Effector memory CD8-positive, alpha-beta T cell (primary cell): ENCODE measurements around the gene EYS.

Experiments
- ATAC-seq: fragments of 150-1000 bp; cut with Tn5 transposase; replicated peaks from 2 replicates; pipeline ENCODE4 v1.10.0; 2021; ENCODE audit warnings: mild to moderate bottlenecking, moderate library complexity
- DNase-seq, 3 experiments: peaks; one replicate each; pipeline ENCODE4 v3.0.0; 2021
- H3K27ac Mint-ChIP-seq, 2 donors: one replicate each; pipeline ENCODE4 v1.8.0; 2022; ENCODE audit warnings: mild to moderate bottlenecking in 2 of 2, mixed read lengths in 2 of 2, moderate library complexity in 2 of 2
- H3K27me3 Mint-ChIP-seq, 2 donors: one replicate each; pipeline ENCODE4 v1.8.0; 2022; ENCODE audit warnings: mixed read lengths in 2 of 2
- H3K36me3 Mint-ChIP-seq: one replicate; pipeline ENCODE4 v1.8.0; 2022; ENCODE audit warnings: mild to moderate bottlenecking, moderate library complexity, mixed read lengths; ENCODE audit not compliant: insufficient read depth
- H3K4me1 Mint-ChIP-seq, 2 donors: one replicate each; pipeline ENCODE4 v1.8.0; 2022; ENCODE audit warnings: low read depth in 2 of 2, mixed read lengths in 2 of 2
- H3K4me3 Mint-ChIP-seq, 2 donors: one replicate each; pipeline ENCODE4 v1.8.0; 2022; ENCODE audit warnings: mild to moderate bottlenecking in 2 of 2, mixed read lengths in 2 of 2, moderate library complexity in 2 of 2
- H3K9me3 Mint-ChIP-seq, 2 donors: one replicate each; pipeline ENCODE4 v1.8.0; 2022; ENCODE audit warnings: mixed read lengths in 2 of 2

The EYS gene

DNA sequence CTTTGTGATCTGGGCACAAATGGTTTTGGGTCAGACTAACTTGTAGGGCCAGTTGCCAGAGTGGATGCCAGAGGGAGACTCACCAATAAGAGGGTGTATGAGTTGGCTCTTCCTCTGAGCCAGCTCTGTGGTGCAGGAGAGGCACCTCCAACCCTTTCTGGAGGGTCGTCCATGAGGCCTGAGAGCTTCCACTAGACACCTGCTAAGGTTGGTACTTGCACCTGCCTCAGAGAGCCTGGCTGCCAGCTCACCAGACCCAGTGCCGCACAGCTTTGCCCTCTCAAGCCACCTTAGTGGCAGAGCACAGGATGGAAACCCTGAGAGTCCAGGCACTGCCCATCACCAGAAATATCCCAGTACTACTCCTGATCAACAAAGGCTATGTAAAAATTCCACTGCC lies 504.3 kb downstream of the EYS start:
- DNase-seq (no peak), ATAC-seq (no peak)
- H3K27ac Mint-ChIP-seq, result no peak overlapping the region
- peaks cover 10 to 28% of the 10 kb centered on the region in 2 donors for H3K9me3 Mint-ChIP-seq
- H3K4me3 Mint-ChIP-seq, result no peak overlapping the region
- no peaks in the 10 kb centered on the region for H3K27me3 Mint-ChIP-seq
- no peaks in the 10 kb centered on the region for H3K36me3 Mint-ChIP-seq
- H3K4me1 Mint-ChIP-seq, result no peaks in the 10 kb centered on the region

DNA sequence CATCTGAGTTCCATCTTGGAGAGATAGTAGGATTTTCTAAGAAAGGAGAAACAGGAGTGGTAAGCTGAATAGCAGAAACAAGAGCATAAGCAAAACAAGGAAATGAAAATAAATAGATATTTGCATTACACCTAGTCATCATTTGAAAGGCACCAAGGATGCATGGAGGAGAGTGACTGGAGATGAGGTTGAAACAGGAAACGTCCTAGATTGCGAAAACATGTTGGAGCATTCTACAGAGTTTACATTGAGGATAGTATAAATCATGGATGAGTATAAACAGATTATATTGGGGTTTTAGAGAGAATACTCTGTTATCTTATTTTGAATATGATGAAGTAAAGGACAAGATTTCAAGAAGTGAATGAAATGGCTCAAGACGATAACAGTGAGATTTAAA lies 507.3 kb downstream of the EYS start:
- Mint-ChIP-seq H3K9me3 (peaks cover 12 to 33% of the 10 kb centered on the region in 2 donors), H3K36me3 (no peaks in the 10 kb centered on the region), H3K27me3 (no peaks in the 10 kb centered on the region), H3K27ac (no peak overlapping the region), H3K4me3 (no peak overlapping the region), H3K4me1 (no peaks in the 10 kb centered on the region)
- no peak for DNase-seq
- no peak for ATAC-seq

DNA sequence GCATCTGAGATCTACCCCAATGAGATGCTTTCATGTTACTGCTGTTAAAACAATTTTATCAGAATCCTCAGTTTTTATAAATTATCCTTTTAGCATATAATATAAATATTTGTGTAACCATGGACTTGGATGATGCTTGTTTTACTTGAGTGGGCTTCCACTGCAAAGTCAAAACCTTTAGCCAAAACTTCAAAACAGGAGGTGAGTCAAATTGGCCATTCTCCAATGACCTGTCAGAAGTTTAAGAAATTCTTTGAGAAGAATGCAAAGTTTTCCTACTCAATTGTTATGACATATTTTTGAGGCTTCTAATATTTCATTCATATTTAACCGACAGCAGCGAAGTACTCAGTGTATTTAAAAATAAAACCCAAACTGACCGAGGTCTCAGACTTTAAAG lies 507.9 kb downstream of the EYS start:
- DNase-seq (no peak), ATAC-seq (no peak)
- H3K36me3 Mint-ChIP-seq, result no peaks in the 10 kb centered on the region
- no peaks in the 10 kb centered on the region for H3K4me1 Mint-ChIP-seq
- peaks cover 12 to 33% of the 10 kb centered on the region in 2 donors for H3K9me3 Mint-ChIP-seq
- no peak overlapping the region for H3K4me3 Mint-ChIP-seq
- H3K27me3 Mint-ChIP-seq, result no peaks in the 10 kb centered on the region
- no peak overlapping the region for H3K27ac Mint-ChIP-seq

- H3K27ac Mint-ChIP-seq, result no peak overlapping the region
- no peaks in the 10 kb centered on the region for H3K27me3 Mint-ChIP-seq
- H3K9me3 Mint-ChIP-seq, result peaks cover 2 to 5% of the 10 kb centered on the region in 2 donors
- no peak overlapping the region for H3K4me3 Mint-ChIP-seq
- H3K36me3 Mint-ChIP-seq, result no peaks in the 10 kb centered on the region
- ATAC-seq, result no peak
- H3K4me1 Mint-ChIP-seq, result no peaks in the 10 kb centered on the region
- no peak for DNase-seq
Observed at GRCh38 chr6:65191471-65191870, 515.6 kb downstream of the EYS start.

DNA sequence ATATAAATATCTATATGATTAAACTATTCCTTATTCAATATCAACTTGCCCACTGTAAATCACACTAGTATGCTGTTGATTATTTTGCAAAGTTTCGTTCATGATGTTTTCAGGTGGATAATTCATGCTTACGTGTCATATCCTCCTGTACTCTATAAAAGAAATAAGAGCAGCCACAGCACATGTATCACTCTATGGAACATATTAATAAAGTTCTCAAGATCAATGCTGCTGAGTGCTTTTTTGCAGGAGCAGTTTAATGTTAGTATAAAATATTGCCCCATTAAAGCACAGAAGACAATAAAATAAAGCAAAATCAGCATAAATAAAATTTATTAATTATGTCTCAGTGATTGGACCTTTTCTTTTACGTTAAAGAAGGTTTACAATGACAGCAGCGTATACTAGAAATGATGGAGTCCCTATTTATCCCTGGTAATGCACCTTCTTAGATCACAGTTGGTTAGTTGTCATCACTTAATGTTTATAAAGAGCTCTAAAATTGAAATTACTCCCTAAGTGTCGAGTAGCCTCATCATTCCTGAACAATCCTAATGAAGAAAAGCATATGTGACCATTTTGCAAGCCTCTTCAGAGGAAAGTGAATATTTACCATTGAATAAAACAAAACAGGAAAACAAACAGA lies 517.7 kb downstream of the EYS start:
- no peaks in the 10 kb centered on the region for H3K36me3 Mint-ChIP-seq
- no peak overlapping the region for H3K27ac Mint-ChIP-seq
- H3K9me3 Mint-ChIP-seq, result peaks cover 0 to 2% of the 10 kb centered on the region in 2 donors
- H3K4me3 Mint-ChIP-seq, result no peak overlapping the region
- DNase-seq (no peak), ATAC-seq (no peak)
- no peaks in the 10 kb centered on the region for H3K4me1 Mint-ChIP-seq
- H3K27me3 Mint-ChIP-seq, result no peaks in the 10 kb centered on the region

DNA sequence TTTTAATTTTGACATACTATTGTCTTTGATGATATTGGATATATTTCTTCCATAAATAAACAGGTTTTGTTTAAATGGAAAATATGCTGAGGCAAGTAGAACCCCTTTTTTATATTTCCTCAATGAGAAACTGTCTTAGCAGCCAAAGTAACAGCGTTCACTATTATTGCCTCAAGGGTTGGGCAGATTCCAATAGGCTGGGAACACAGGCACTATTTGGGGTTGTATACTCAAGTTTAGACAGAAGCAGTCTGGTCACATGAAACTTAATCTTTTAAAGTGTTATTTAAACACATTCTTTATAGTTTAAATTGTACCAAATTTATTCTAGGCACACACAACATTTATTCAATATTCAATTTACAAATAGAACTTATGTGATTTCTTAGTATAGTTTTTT lies 520.2 kb downstream of the EYS start:
- no peak overlapping the region for H3K4me3 Mint-ChIP-seq
- H3K27me3 Mint-ChIP-seq, result no peaks in the 10 kb centered on the region
- H3K27ac Mint-ChIP-seq, result no peak overlapping the region
- ATAC-seq (no peak), DNase-seq (no peak)
- no peaks in the 10 kb centered on the region for H3K4me1 Mint-ChIP-seq
- H3K36me3 Mint-ChIP-seq, result no peaks in the 10 kb centered on the region
- peaks cover 0 to 3% of the 10 kb centered on the region in 2 donors for H3K9me3 Mint-ChIP-seq

GRCh38 chr6:65182681-65183080 lies 524.3 kb downstream of the EYS start:
- ATAC-seq (no peak), DNase-seq (no peak)
- Mint-ChIP-seq H3K4me1 (no peaks in the 10 kb centered on the region), H3K4me3 (no peak overlapping the region), H3K36me3 (no peaks in the 10 kb centered on the region), H3K27ac (no peak overlapping the region), H3K27me3 (no peaks in the 10 kb centered on the region), H3K9me3 (peaks cover 4 to 7% of the 10 kb centered on the region in 2 donors)

DNA sequence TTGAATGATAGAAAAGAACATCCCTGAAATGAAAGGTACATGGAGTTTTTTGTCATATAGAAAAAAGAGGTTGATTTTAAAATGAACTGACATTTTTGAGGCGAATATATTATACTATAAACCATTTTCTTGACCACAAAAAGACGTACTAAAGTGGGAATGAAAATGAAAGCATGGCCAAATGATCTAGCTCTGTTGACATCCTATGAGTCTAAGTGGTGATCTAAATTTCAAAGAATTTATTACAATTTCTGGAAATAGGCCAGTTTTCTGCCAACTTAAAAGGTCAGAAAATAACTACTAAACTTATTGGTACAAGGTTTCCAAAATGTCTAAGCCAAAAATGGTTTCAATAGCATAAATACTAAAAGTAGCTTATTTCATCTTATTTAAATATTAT lies 536.8 kb downstream of the EYS start:
- DNase-seq (no peak), ATAC-seq (no peak)
- H3K27me3 Mint-ChIP-seq, result no peaks in the 10 kb centered on the region
- no peak overlapping the region for H3K4me3 Mint-ChIP-seq
- no peaks in the 10 kb centered on the region for H3K4me1 Mint-ChIP-seq
- H3K27ac Mint-ChIP-seq, result no peak overlapping the region
- H3K36me3 Mint-ChIP-seq, result no peaks in the 10 kb centered on the region
- H3K9me3 Mint-ChIP-seq, result peaks cover 7% of the 10 kb centered on the region in 2 donors

DNA sequence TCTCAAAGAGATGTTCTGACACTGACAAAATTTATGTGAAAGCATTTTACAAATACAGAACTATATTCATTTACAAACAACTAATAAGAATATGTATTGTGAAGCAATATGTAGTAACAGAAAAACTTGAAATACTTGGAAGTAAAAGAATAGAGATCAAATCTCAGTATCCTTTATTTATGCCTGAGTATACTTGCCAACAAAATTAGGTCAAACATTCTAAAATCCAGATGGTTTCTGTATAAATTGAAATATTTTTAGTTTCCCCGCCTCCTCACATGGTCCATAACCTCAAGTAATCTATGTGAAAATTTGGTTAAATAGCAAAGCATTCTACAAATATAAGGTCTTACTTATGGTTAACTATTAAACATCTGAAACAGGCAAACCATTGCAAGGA lies 545.4 kb downstream of the EYS start:
- H3K4me3 Mint-ChIP-seq, result no peak overlapping the region
- H3K36me3 Mint-ChIP-seq, result no peaks in the 10 kb centered on the region
- ATAC-seq, result no peak
- no peaks in the 10 kb centered on the region for H3K27me3 Mint-ChIP-seq
- no peak for DNase-seq
- H3K4me1 Mint-ChIP-seq, result no peaks in the 10 kb centered on the region
- H3K27ac Mint-ChIP-seq, result no peak overlapping the region
- H3K9me3 Mint-ChIP-seq, result peaks cover 7 to 9% of the 10 kb centered on the region in 2 donors

GRCh38 chr6:65157025-65157424 lies 550.0 kb downstream of the EYS start:
- Mint-ChIP-seq H3K36me3 (no peaks in the 10 kb centered on the region), H3K9me3 (peaks cover 9 to 11% of the 10 kb centered on the region in 2 donors), H3K27me3 (no peaks in the 10 kb centered on the region), H3K4me3 (no peak overlapping the region), H3K27ac (no peak overlapping the region), H3K4me1 (no peaks in the 10 kb centered on the region)
- DNase-seq (no peak), ATAC-seq (no peak)

DNA sequence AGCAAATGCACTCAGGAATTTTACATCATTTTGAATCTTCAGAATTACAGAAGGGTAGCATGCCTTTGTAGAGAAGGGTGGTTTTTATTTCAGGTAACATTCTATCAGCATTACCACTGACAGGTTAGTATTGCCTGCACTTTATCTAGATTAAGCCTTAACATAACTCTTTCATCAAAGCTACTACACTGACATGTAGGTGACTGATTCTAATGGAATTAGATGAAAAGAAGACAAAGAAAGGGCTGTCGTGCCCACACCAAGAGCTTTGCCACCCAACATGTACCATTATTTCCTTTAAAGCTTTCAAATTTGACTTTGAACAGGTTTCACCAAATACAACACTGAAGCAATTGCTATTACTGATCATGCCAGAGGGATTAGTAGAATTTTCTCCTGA lies 551.9 kb downstream of the EYS start:
- no peaks in the 10 kb centered on the region for H3K27me3 Mint-ChIP-seq

DNA sequence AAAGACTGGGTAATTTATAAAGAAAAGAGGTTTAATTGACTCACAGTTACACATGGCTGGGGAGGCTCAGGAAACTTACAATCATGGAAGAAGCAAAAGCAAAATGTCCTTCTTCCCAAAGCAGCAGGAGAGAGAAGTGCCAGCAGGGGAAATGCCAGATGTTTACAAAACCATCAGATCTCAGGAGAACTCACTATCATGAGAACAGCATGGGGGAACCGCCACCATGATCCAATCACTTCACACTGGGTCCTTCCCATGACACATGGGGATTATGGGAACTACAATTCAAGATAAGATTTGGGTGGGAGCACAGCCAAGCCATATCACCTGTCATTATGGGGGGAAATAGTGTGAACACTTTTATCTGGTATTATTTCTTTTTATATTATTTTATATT lies 557.2 kb downstream of the EYS start:
- ATAC-seq (no peak), DNase-seq (no peak)
- Mint-ChIP-seq H3K27me3 (no peaks in the 10 kb centered on the region), H3K4me3 (no peak overlapping the region), H3K9me3 (peaks cover 0 to 7% of the 10 kb centered on the region in 2 donors), H3K27ac (no peak overlapping the region), H3K4me1 (no peaks in the 10 kb centered on the region), H3K36me3 (no peaks in the 10 kb centered on the region)

More for the DNA sequence above, 551.9 kb downstream of the EYS start:
- Mint-ChIP-seq H3K4me3 (no peak overlapping the region), H3K4me1 (no peaks in the 10 kb centered on the region), H3K27ac (no peak overlapping the region), H3K9me3 (peaks cover 9 to 15% of the 10 kb centered on the region in 2 donors), H3K36me3 (no peaks in the 10 kb centered on the region)
- DNase-seq (no peak), ATAC-seq (no peak)

GRCh38 chr6:65148839-65149238 lies 558.2 kb downstream of the EYS start:
- ATAC-seq (no peak), DNase-seq (no peak)
- no peaks in the 10 kb centered on the region for H3K4me1 Mint-ChIP-seq
- H3K36me3 Mint-ChIP-seq, result no peaks in the 10 kb centered on the region
- H3K27ac Mint-ChIP-seq, result no peak overlapping the region
- no peaks in the 10 kb centered on the region for H3K27me3 Mint-ChIP-seq
- H3K4me3 Mint-ChIP-seq, result no peak overlapping the region
- H3K9me3 Mint-ChIP-seq, result peaks cover 0 to 7% of the 10 kb centered on the region in 2 donors

- ATAC-seq (no peak), DNase-seq (no peak)
- Mint-ChIP-seq H3K4me3 (no peak overlapping the region), H3K9me3 (peaks cover 29 to 40% of the 10 kb centered on the region in 2 donors), H3K4me1 (no peaks in the 10 kb centered on the region), H3K36me3 (no peaks in the 10 kb centered on the region), H3K27me3 (no peaks in the 10 kb centered on the region), H3K27ac (no peak overlapping the region)
Observed at GRCh38 chr6:65135567-65135966, 571.5 kb downstream of the EYS start.

DNA sequence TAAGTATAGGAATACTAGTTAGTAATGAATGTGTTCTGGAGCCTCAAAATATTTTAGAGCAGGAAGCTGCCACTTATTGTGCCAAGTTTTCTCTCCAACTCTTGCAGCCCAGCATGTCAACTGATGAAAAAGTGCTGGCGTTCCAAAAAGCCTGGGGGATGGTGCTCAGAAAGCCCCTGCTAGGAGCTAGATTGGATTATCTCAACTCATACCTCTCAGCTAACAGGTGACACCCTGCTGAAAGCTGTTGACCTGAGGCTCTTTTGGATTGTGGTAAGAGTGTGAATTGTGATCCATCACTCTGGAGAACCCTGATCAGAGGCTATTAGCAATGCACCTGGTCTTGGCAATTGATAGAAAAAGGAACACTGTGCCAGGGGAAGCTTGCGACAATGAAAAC lies 580.4 kb downstream of the EYS start:
- Mint-ChIP-seq H3K4me1 (no peaks in the 10 kb centered on the region), H3K4me3 (no peak overlapping the region), H3K27me3 (no peaks in the 10 kb centered on the region), H3K27ac (no peak overlapping the region), H3K9me3 (peaks cover 11 to 22% of the 10 kb centered on the region in 2 donors), H3K36me3 (no peaks in the 10 kb centered on the region)
- no peak for ATAC-seq
- no peak for DNase-seq
